ENCODE results near the gene MSL1.

DNA sequence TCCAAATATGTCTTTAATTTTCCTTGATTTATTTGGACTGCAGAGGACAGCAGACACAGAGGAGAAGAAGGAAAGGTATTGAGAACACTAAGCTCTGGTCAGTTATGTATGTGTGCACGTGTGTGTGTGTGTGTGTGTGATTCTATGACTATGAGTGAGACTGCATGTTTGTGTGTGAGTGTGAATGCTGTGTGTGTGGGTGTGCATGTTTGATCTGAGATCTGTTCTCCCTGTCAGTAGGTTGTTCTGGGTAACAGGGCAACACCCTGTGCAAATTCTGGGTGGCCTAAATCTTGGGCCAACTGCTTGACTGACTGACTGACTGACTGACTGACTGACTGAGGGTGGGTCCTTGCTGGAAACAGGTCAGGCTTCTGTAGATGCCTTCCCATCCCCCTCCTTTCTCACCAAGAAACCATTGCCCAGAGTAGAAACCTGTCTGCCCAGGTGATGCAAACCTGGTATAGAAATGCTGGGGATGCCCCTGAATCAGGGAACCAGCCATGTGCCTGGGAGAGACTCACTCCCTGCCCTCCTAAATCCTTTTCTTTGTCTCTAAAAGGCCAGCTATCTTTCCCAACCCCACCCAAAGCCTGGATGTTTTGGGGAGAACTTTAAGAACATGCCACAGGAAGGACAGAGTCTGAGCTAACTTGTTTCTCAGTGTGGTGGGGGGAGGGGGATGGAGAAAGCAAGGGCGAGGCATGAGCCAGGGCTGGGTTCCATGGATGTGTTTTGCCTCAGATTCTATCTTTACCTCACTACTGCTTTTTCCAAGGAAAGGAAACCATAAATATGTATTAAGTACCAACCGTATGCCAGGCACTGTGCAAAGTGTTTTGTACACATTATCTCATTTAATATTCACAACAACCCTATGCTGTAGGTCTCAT, 16.9 kb upstream of the MSL1 start:
- no peak for TF ChIP-seq CTCF (IDR thresholded peaks at IDR 0.05 in 8 of 11, conservative IDR thresholded peaks at IDR 0.05 in 3 of 11)
- TF ChIP-seq POLR2A (IDR thresholded peaks at IDR 0.05): no peak
- TF ChIP-seq POLR2AphosphoS5 (IDR thresholded peaks at IDR 0.05): no peak
